Mesendoderm (in vitro differentiated cells): Measurements from ENCODE around the gene SH2D2A.

Source experiments
- DNase-seq: peaks from one replicate; pipeline ENCODE4 v3.0.0; 2013
- H2AK5ac ChIP-seq: 2 replicates; pipeline ENCODE4 v1.6.1; 2013; ENCODE audit warnings: low read length, inconsistent platforms
- H2BK120ac ChIP-seq: 2 replicates; pipeline ENCODE4 v1.6.1; 2013; ENCODE audit warnings: low read depth, mild to moderate bottlenecking, low read length, moderate library complexity, mixed read lengths
- H2BK15ac ChIP-seq: replicated peaks from 2 replicates; pipeline ENCODE4 v1.6.1; 2013; ENCODE audit warnings: low read depth, mild to moderate bottlenecking, moderate library complexity
- H2BK5ac ChIP-seq: 2 replicates; pipeline ENCODE4 v1.6.1; 2013; ENCODE audit warnings: low read length, inconsistent platforms
- H3K18ac ChIP-seq: 2 replicates; pipeline ENCODE4 v1.6.1; 2013; ENCODE audit warnings: mild to moderate bottlenecking, low read length, mixed read lengths
- H3K23ac ChIP-seq: one replicate; pipeline ENCODE4 v1.6.1; 2013; ENCODE audit warnings: low read length
- H3K27ac ChIP-seq: 2 replicates; pipeline ENCODE4 v1.5.1; 2013; ENCODE audit warnings: low read depth, mild to moderate bottlenecking, inconsistent platforms, low read length, moderate library complexity
- H3K27me3 ChIP-seq: 2 replicates; pipeline ENCODE4 v1.6.1; 2013; ENCODE audit warnings: low read length, control low read depth, mild to moderate bottlenecking, inconsistent platforms; ENCODE audit not compliant: insufficient read depth, poor library complexity
- H3K36me3 ChIP-seq: 2 replicates; pipeline ENCODE4 v1.6.1; 2013; ENCODE audit warnings: low read length, inconsistent platforms; ENCODE audit not compliant: control insufficient read depth, insufficient read depth
- H3K4ac ChIP-seq: one replicate; pipeline ENCODE4 v1.6.1; 2013; ENCODE audit warnings: low read depth, mild to moderate bottlenecking, low read length, moderate library complexity
- H3K4me1 ChIP-seq: 2 replicates; pipeline ENCODE4 v1.6.1; 2013; ENCODE audit warnings: low read depth, low read length, inconsistent platforms; ENCODE audit not compliant: control insufficient read depth
- H3K4me2 ChIP-seq: 2 replicates; pipeline ENCODE4 v1.6.1; 2013; ENCODE audit warnings: low read length
- H3K4me3 ChIP-seq: 2 replicates; pipeline ENCODE4 v1.5.1; 2013; ENCODE audit warnings: mild to moderate bottlenecking, low read length
- H3K56ac ChIP-seq: one replicate; pipeline ENCODE4 v1.6.1; 2013; ENCODE audit warnings: low read length
- H3K79me1 ChIP-seq: 2 replicates; pipeline ENCODE4 v1.6.1; 2013; ENCODE audit warnings: low read length, inconsistent platforms
- H3K79me2 ChIP-seq: 2 replicates; pipeline ENCODE4 v1.6.1; 2013; ENCODE audit warnings: mild to moderate bottlenecking, low read length; ENCODE audit not compliant: control insufficient read depth, insufficient read depth
- H3K9ac ChIP-seq: 2 replicates; pipeline ENCODE4 v1.6.1; 2013; ENCODE audit warnings: low read length, inconsistent platforms
- H4K5ac ChIP-seq: one replicate; pipeline ENCODE4 v1.6.1; 2013; ENCODE audit warnings: low read length
- H4K8ac ChIP-seq: one replicate; pipeline ENCODE4 v1.6.1; 2013; ENCODE audit warnings: low read depth, mild to moderate bottlenecking, control low read depth, low read length, moderate library complexity
- WGBS: extraction: QIAGEN DNeasy Blood & Tissue Kit; methylation state at CpG from one replicate; pipeline ENCODE4 v1.1.7; 2013; ENCODE audit warnings: low lambda C conversion rate, missing lambda C conversion rate; ENCODE audit not compliant: insufficient coverage; ENCODE audit errors: extremely low coverage; 5-methylcytosine and 5-hydroxymethylcytosine counted together

Gene SH2D2A

GRCh38 chr1:156786640-156787039 lies 30.0 kb downstream of the SH2D2A start:
- H3K27me3 ChIP-seq, result no peaks in the 10 kb centered on the region
- no peak overlapping the region for H3K4me2 ChIP-seq
- H2AK5ac ChIP-seq, result no peak overlapping the region
- H3K56ac ChIP-seq, result no peak overlapping the region
- H3K79me2 ChIP-seq, result peaks cover 7% of the 10 kb centered on the region
- no CpG with 5 or more reads among the region's 10 CpGs for WGBS
- peaks cover 15% of the 10 kb centered on the region for H3K36me3 ChIP-seq
- no peaks in the 10 kb centered on the region for H3K4me1 ChIP-seq
- no peak overlapping the region for H3K4me3 ChIP-seq
- no peak overlapping the region for H3K18ac ChIP-seq
- no peak overlapping the region for H3K9ac ChIP-seq
- no peak overlapping the region for H4K5ac ChIP-seq
- no peak overlapping the region for H3K27ac ChIP-seq
- no peak overlapping the region for H2BK5ac ChIP-seq
- DNase-seq, result no peak
- H2BK15ac ChIP-seq, result no peak overlapping the region
- no peak overlapping the region for H3K23ac ChIP-seq
- H3K79me1 ChIP-seq, result peaks cover 22% of the 10 kb centered on the region
- H4K8ac ChIP-seq, result no peak overlapping the region
- H2BK120ac ChIP-seq, result no peak overlapping the region
- no peak overlapping the region for H3K4ac ChIP-seq

- Histone ChIP-seq H4K8ac (no peak overlapping the region), H3K4ac (no peak overlapping the region), H3K4me1 (no peaks in the 10 kb centered on the region), H3K36me3 (peaks cover 8% of the 10 kb centered on the region), H3K4me3 (no peak overlapping the region), H3K27ac (no peak overlapping the region), H3K23ac (no peak overlapping the region), H3K56ac (no peak overlapping the region), H3K4me2 (no peak overlapping the region), H3K18ac (no peak overlapping the region), H2BK5ac (no peak overlapping the region), H2BK120ac (no peak overlapping the region), H3K79me1 (peaks cover 19% of the 10 kb centered on the region), H3K9ac (no peak overlapping the region), H3K79me2 (peaks cover 15% of the 10 kb centered on the region), H2BK15ac (no peak overlapping the region), H2AK5ac (no peak overlapping the region), H4K5ac (no peak overlapping the region), H3K27me3 (no peaks in the 10 kb centered on the region)
- WGBS, result no CpG with 5 or more reads among the region's 6 CpGs
- DNase-seq, result no peak
Observed at GRCh38 chr1:156785458-156785857, 31.2 kb downstream of the SH2D2A start.

GRCh38 chr1:156781585-156782186 lies 35.0 kb downstream of the SH2D2A start:
- Histone ChIP-seq H4K8ac (no peak overlapping the region), H3K79me1 (peaks cover 18% of the 10 kb centered on the region), H3K23ac (no peak overlapping the region), H3K4me3 (no peak overlapping the region), H3K27me3 (no peaks in the 10 kb centered on the region), H3K27ac (no peak overlapping the region), H2AK5ac (no peak overlapping the region), H3K56ac (no peak overlapping the region), H3K4me1 (peaks cover 2% of the 10 kb centered on the region), H3K4ac (no peak overlapping the region), H4K5ac (no peak overlapping the region), H3K79me2 (peaks cover 34% of the 10 kb centered on the region), H3K36me3 (peaks cover 6% of the 10 kb centered on the region), H3K4me2 (no peak overlapping the region), H2BK5ac (no peak overlapping the region), H2BK120ac (no peak overlapping the region), H3K9ac (no peak overlapping the region), H3K18ac (no peak overlapping the region), H2BK15ac (no peak overlapping the region)
- DNase-seq, result no peak

GRCh38 chr1:156777573-156777972 lies 39.1 kb downstream of the SH2D2A start:
- peaks cover 2% of the 10 kb centered on the region for H3K4me1 ChIP-seq
- no peak overlapping the region for H4K5ac ChIP-seq
- H2BK15ac ChIP-seq, result no peak overlapping the region
- no peak overlapping the region for H3K4ac ChIP-seq
- H3K27me3 ChIP-seq, result no peaks in the 10 kb centered on the region
- H2AK5ac ChIP-seq, result no peak overlapping the region
- no peak overlapping the region for H3K56ac ChIP-seq
- H3K79me2 ChIP-seq, result peaks cover 62% of the 10 kb centered on the region
- peak; percentile 59 for DNase-seq
- H3K4me2 ChIP-seq, result no peak overlapping the region
- H4K8ac ChIP-seq, result no peak overlapping the region
- no peak overlapping the region for H2BK120ac ChIP-seq
- no peak overlapping the region for H3K23ac ChIP-seq
- no peak overlapping the region for H3K18ac ChIP-seq
- H3K9ac ChIP-seq, result no peak overlapping the region
- H2BK5ac ChIP-seq, result no peak overlapping the region
- H3K79me1 ChIP-seq, result peaks cover 14% of the 10 kb centered on the region
- H3K4me3 ChIP-seq, result no peak overlapping the region
- peaks cover 3% of the 10 kb centered on the region for H3K36me3 ChIP-seq
- WGBS, result no CpG with 5 or more reads among the region's 1 CpG
- H3K27ac ChIP-seq, result no peak overlapping the region

GRCh38 chr1:156776942-156777341 lies 39.7 kb downstream of the SH2D2A start:
- H3K4me2 ChIP-seq, result no peak overlapping the region
- H3K18ac ChIP-seq, result no peak overlapping the region
- H3K27me3 ChIP-seq, result no peaks in the 10 kb centered on the region
- no CpG with 5 or more reads among the region's 4 CpGs for WGBS
- peak; percentile 22 for DNase-seq
- no peak overlapping the region for H3K27ac ChIP-seq
- H3K23ac ChIP-seq, result no peak overlapping the region
- peaks cover 13% of the 10 kb centered on the region for H3K79me1 ChIP-seq
- peaks cover 3% of the 10 kb centered on the region for H3K36me3 ChIP-seq
- H2BK5ac ChIP-seq, result no peak overlapping the region
- no peak overlapping the region for H4K8ac ChIP-seq
- no peak overlapping the region for H2BK15ac ChIP-seq
- peaks cover 2% of the 10 kb centered on the region for H3K4me1 ChIP-seq
- H4K5ac ChIP-seq, result no peak overlapping the region
- peaks cover 66% of the 10 kb centered on the region for H3K79me2 ChIP-seq
- H2AK5ac ChIP-seq, result no peak overlapping the region
- no peak overlapping the region for H2BK120ac ChIP-seq
- H3K4ac ChIP-seq, result no peak overlapping the region
- H3K9ac ChIP-seq, result no peak overlapping the region
- no peak overlapping the region for H3K4me3 ChIP-seq
- no peak overlapping the region for H3K56ac ChIP-seq

- WGBS, result 100% methylated on average over 2 of the region's 5 CpGs
- H3K9ac ChIP-seq, result no peak overlapping the region
- H3K18ac ChIP-seq, result no peak overlapping the region
- peaks cover 65% of the 10 kb centered on the region for H3K79me2 ChIP-seq
- H3K27ac ChIP-seq, result no peak overlapping the region
- H3K36me3 ChIP-seq, result peaks cover 4% of the 10 kb centered on the region
- no peak overlapping the region for H2BK120ac ChIP-seq
- H3K56ac ChIP-seq, result no peak overlapping the region
- H3K23ac ChIP-seq, result no peak overlapping the region
- peaks cover 13% of the 10 kb centered on the region for H3K79me1 ChIP-seq
- no peak overlapping the region for H3K4ac ChIP-seq
- no peak overlapping the region for H3K4me2 ChIP-seq
- peaks cover 6% of the 10 kb centered on the region for H3K4me1 ChIP-seq
- H2AK5ac ChIP-seq, result no peak overlapping the region
- H4K8ac ChIP-seq, result no peak overlapping the region
- DNase-seq, result no peak
- no peaks in the 10 kb centered on the region for H3K27me3 ChIP-seq
- H2BK15ac ChIP-seq, result no peak overlapping the region
- H2BK5ac ChIP-seq, result no peak overlapping the region
- no peak overlapping the region for H3K4me3 ChIP-seq
- no peak overlapping the region for H4K5ac ChIP-seq
Observed at GRCh38 chr1:156775799-156776198, 40.8 kb downstream of the SH2D2A start.
